NCI-H524 (cell line): Measurements from ENCODE around the gene VEZF1.

Experiments
- DNase-seq, 2 experiments: peaks; one replicate each; lab custom pipeline; 2025; lab: John Stamatoyannopoulos, UW

VEZF1 gene

GRCh38 chr17:57928928-57929327, 59.1 kb downstream of the VEZF1 start:
- DNase-seq, result no peak

DNA sequence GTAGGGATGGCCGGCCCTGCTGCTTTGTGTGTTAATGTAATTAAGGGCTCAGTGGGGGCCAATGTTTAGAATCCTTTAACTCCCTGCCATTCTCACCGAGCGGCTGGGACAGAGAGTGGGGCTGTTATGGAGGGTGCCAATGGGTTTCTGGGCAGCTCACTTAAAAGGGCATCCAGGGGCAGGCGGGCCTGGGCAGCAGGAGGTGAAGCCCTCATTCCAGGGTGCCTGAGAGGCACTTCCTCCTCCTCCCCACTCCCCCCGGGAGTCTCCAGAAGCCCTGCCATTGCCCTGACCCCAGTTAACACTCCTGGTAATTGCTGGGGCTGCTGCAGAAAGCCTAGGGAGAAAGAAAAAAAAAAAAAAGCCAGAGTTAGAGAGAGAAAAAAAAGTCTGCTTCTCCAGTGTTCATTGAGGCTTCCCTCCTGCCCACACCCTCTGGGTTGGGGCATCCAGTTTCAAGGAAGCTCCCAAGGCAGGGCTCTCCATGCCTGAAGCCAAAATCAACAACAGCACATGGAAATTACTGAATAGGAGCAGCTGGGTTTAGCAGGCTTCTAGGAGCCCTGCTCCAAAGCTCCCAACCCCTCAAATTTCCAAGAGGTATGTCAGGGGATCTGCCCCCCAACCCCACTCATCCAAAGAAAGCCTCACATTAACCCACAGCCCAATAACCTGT, 60.9 kb downstream of the VEZF1 start:
- peak; percentile 18 to 35 for DNase-seq

- no peak for DNase-seq
These were observed 61.4 kb downstream of the VEZF1 start for GRCh38 chr17:57926723-57927047.

DNA sequence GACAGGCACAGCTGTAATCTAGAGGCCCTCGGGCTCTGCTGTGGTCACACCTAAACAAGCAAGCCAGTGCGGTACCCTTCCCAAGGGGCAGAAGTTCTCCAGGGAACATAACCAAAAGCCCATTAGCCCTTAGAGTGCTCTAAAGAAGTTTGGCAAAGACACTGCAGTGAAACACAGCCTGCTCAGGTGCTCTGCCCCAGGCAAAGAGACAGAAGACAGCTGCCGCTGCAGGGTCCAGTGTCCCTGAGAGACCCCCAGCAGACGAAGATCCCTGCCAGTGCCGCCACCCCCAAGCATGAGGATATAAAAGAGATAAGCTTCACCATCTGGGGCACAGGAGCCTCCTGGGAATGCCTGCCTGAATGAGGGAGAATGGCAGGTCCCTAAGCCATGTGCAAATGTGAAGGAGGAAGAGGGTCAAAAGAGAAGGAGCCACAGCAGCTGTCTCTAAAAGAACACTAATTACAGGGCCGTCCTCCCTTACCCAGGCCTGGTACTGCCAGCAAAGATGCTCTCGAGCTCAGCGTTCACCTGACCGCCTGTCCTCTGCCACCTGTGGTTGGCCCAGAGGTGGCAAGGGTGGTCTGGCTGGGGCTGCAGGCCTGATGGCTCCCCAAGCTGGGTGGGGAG, 62.6 kb downstream of the VEZF1 start:
- DNase-seq, result peak; percentile 100

- DNase-seq, result peak; percentile 62 to 73
These were observed 63.4 kb downstream of the VEZF1 start for GRCh38 chr17:57924677-57925076.
